B cell (primary cell): ENCODE measurements around the gene ADAMTS2. TPM values are rescaled to one million over a fixed set of nuclear protein-coding genes. Genes with fewer than 3 reads are reported as not detected.

ENCODE experiments used
- ATAC-seq: fragments of 200-7000 bp; cut with Tn5 transposase; one replicate; pipeline ENCODE4 v1.10.0; 2021; ENCODE audit warnings: low read depth, mild to moderate bottlenecking, moderate number of reproducible peaks, moderate library complexity
- CTCF ChIA-PET: fragments of 350-600 bp; sonication (Branson Sonifier 250); formaldehyde crosslinking; loops from one replicate; lab custom pipeline; 2021; ENCODE audit warnings: antibody characterized with exemption, inconsistent platforms; lab: Charles Lee
- POLR2A ChIA-PET: fragments of 350-600 bp; sonication (Branson Sonifier 250); formaldehyde crosslinking; loops from one replicate; lab custom pipeline; 2021; ENCODE audit warnings: antibody characterized with exemption; lab: Charles Lee
- DNase-seq: peaks from one replicate; pipeline ENCODE4 v3.0.0; 2013
- H2AFZ ChIP-seq: 2 replicates; pipeline ENCODE4 v1.6.1; 2012; ENCODE audit warnings: mild to moderate bottlenecking, low read depth, low read length; ENCODE audit not compliant: insufficient read depth, poor library complexity, severe bottlenecking
- H3K27ac ChIP-seq, 2 donors: 1 replicate in 1 of 2; 2 replicates in 1 of 2; pipeline ENCODE4 v1.5.1; 2012 to 2013; ENCODE audit warnings: low read length in 2 of 2, mild to moderate bottlenecking in 2 of 2, moderate library complexity in 1 of 2
- H3K27me3 ChIP-seq, 4 experiments: fragments of 200-600 bp in 1 of 4; sonication (generic) in 1 of 4; replicated peaks in 1 of 4; 1 replicate in 2 of 4; 2 replicates in 2 of 4; pipeline versions ENCODE4 v1.6.1 to v1.7.0; 2013 to 2016; ENCODE audit warnings: low read length in 3 of 4, mild to moderate bottlenecking in 2 of 4, mixed read lengths in 1 of 4, moderate library complexity in 1 of 4; ENCODE audit not compliant: insufficient read depth in 4 of 4, control insufficient read depth in 3 of 4; ENCODE audit errors: control extremely low read depth in 1 of 4
- H3K36me3 ChIP-seq, 2 experiments: replicated peaks in 1 of 2; 1 replicate in 1 of 2; 2 replicates in 1 of 2; pipeline versions ENCODE4 v1.6.1 to v1.7.1; 2013; ENCODE audit warnings: low read length in 1 of 2; ENCODE audit not compliant: insufficient read depth in 2 of 2, control insufficient read depth in 1 of 2; ENCODE audit errors: control extremely low read depth in 1 of 2, extremely low read depth in 1 of 2
- H3K4me1 ChIP-seq, 2 donors: fragments of 200-600 bp in 1 of 2; sonication (generic) in 1 of 2; 1 replicate in 1 of 2; 2 replicates in 1 of 2; pipeline versions ENCODE4 v1.5.1 to v1.6.1; 2013 to 2017; ENCODE audit warnings: low read length in 2 of 2; ENCODE audit not compliant: control insufficient read depth in 2 of 2, insufficient read depth in 2 of 2
- H3K4me2 ChIP-seq: replicated peaks from 2 replicates; pipeline ENCODE3; 2012; ENCODE audit warnings: mild to moderate bottlenecking, low read depth, low read length; ENCODE audit not compliant: poor library complexity, severe bottlenecking
- H3K4me3 ChIP-seq, 5 experiments: fragments of 200-600 bp in 1 of 5; sonication (generic) in 1 of 5; 1 replicate in 3 of 5; 2 replicates in 2 of 5; pipeline versions ENCODE4 v1.5.1 to v1.7.0; 2011 to 2016; ENCODE audit warnings: low read length in 4 of 5, mild to moderate bottlenecking in 4 of 5, low read depth in 2 of 5, control low read depth in 1 of 5, moderate library complexity in 1 of 5; ENCODE audit not compliant: insufficient read depth in 1 of 5; ENCODE audit errors: control extremely low read depth in 1 of 5, extremely low read depth in 1 of 5
- H3K79me2 ChIP-seq: fragments of 200-600 bp; sonication (generic); one replicate; pipeline ENCODE4 v1.6.0; 2016; ENCODE audit warnings: low read length; ENCODE audit not compliant: control insufficient read depth, insufficient read depth
- H3K9ac ChIP-seq: fragments of 200-600 bp; sonication (generic); 2 replicates; pipeline ENCODE4 v1.6.1; 2017; ENCODE audit warnings: mild to moderate bottlenecking, low read length, moderate library complexity
- H3K9me3 ChIP-seq, 3 donors: one replicate each; pipeline versions ENCODE4 v1.6.1 to v1.7.1; 2013; ENCODE audit warnings: low read length in 2 of 3; ENCODE audit not compliant: control insufficient read depth in 2 of 3, insufficient read depth in 1 of 3; ENCODE audit errors: control extremely low read depth in 1 of 3
- H4K20me1 ChIP-seq: 2 replicates; pipeline ENCODE4 v1.6.0; 2012; ENCODE audit warnings: mild to moderate bottlenecking, low read length; ENCODE audit not compliant: insufficient read depth, control insufficient read depth, poor library complexity, severe bottlenecking
- H3K27ac Mint-ChIP-seq: one replicate; pipeline ENCODE4 v1.8.0; 2021; ENCODE audit warnings: mixed read lengths
- H3K27me3 Mint-ChIP-seq: one replicate; pipeline ENCODE4 v1.8.0; 2021; ENCODE audit warnings: mixed read lengths
- H3K4me1 Mint-ChIP-seq: one replicate; pipeline ENCODE4 v1.8.0; 2021; ENCODE audit warnings: mixed read lengths
- H3K4me3 Mint-ChIP-seq: one replicate; pipeline ENCODE4 v1.8.0; 2021; ENCODE audit warnings: mixed read lengths
- H3K9me3 Mint-ChIP-seq: one replicate; pipeline ENCODE4 v1.8.0; 2022; ENCODE audit warnings: mixed read lengths; ENCODE audit not compliant: insufficient read depth
- EZH2 ChIP-seq: IDR thresholded peaks from 2 replicates; pipeline ENCODE4 v1.6.1; 2012; ENCODE audit warnings: borderline replicate concordance, low read depth, mild to moderate bottlenecking, moderate library complexity, low read length; ENCODE audit not compliant: insufficient read depth, poor library complexity, severe bottlenecking
- WGBS: methylation state at CpG from one replicate; pipeline ENCODE4 v1.1.5; 2013; ENCODE audit warnings: missing lambda C conversion rate; ENCODE audit not compliant: insufficient coverage; 5-methylcytosine and 5-hydroxymethylcytosine counted together
- intact Hi-C: fragments of 100-400 bp; cut with micrococcal nuclease; formaldehyde crosslinking; loops from one replicate; pipeline ENCODE4 v1.10.0; 2022
- polyA plus RNA-seq: library from polyadenylated mRNA; depleted of rRNA; stranded (reverse); fragments of >200 nt; gene quantifications from 2 replicates; pipeline ENCODE4 v1.2.3, GENCODE V29; 2012
- total RNA-seq, 2 donors: library from RNA; stranded (reverse); fragments of 120-200 nt in 1 of 2; gene quantifications; 1 replicate in 1 of 2; 2 replicates in 1 of 2; pipeline versions ENCODE4 v1.2.3 to v1.2.4, GENCODE V29; 2013 to 2022
- TF ChIP-seq, protein P1 (sequence below): fragments of 200-600 bp; IDR thresholded peaks from one replicate; pipeline ENCODE4 v1.8.0; 2022; ENCODE audit warnings: antibody characterized with exemption, mild to moderate bottlenecking

The ADAMTS2 gene
- total and polyA plus RNA-seq, 2 donors (not counting 1 experiment from before 2014, with no cell fraction given) = not detected

GRCh38 chr5:179238628-179238970, 106.7 kb downstream of the ADAMTS2 start:
- Mint-ChIP-seq H3K4me1 (no peaks in the 10 kb centered on the region), H3K9me3 (peaks cover 3% of the 10 kb centered on the region), H3K27me3 (peaks cover 24% of the 10 kb centered on the region), H3K27ac (no peak overlapping the region), H3K4me3 (no peak overlapping the region)
- Histone ChIP-seq H3K79me2 (no peaks in the 10 kb centered on the region), H3K27me3 (no peaks in the 10 kb centered on the region), H3K4me3 (no peak overlapping the region), H3K9me3 (peaks cover 0 to 41% (median 0%) of the 10 kb centered on the region in 3 donors), H3K9ac (no peak overlapping the region), H3K36me3 (no peaks in the 10 kb centered on the region), H3K4me2 (no peak overlapping the region), H3K27ac (no peak overlapping the region), H2AFZ (no peak overlapping the region), H3K4me1 (no peaks in the 10 kb centered on the region), H4K20me1 (no peaks in the 10 kb centered on the region)
- WGBS = 92% methylated on average over 7 of the region's 8 CpGs
- intact Hi-C loops = no loop called here
- TF ChIP-seq, protein P1, sequence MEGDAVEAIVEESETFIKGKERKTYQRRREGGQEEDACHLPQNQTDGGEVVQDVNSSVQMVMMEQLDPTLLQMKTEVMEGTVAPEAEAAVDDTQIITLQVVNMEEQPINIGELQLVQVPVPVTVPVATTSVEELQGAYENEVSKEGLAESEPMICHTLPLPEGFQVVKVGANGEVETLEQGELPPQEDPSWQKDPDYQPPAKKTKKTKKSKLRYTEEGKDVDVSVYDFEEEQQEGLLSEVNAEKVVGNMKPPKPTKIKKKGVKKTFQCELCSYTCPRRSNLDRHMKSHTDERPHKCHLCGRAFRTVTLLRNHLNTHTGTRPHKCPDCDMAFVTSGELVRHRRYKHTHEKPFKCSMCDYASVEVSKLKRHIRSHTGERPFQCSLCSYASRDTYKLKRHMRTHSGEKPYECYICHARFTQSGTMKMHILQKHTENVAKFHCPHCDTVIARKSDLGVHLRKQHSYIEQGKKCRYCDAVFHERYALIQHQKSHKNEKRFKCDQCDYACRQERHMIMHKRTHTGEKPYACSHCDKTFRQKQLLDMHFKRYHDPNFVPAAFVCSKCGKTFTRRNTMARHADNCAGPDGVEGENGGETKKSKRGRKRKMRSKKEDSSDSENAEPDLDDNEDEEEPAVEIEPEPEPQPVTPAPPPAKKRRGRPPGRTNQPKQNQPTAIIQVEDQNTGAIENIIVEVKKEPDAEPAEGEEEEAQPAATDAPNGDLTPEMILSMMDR = no peak
- TF ChIP-seq EZH2 = no peak
- ChIA-PET POLR2A (no interaction called here), CTCF (no interaction called here)
- ATAC-seq = no peak
- no peak for DNase-seq

- ATAC-seq = no peak
- no peaks in the 10 kb centered on the region for H3K4me1 ChIP-seq
- H3K9ac ChIP-seq = no peak overlapping the region
- Mint-ChIP-seq H3K27ac (no peak overlapping the region), H3K27me3 (peaks cover 21% of the 10 kb centered on the region), H3K9me3 (peaks cover 3% of the 10 kb centered on the region), H3K4me1 (no peaks in the 10 kb centered on the region), H3K4me3 (no peak overlapping the region)
- H3K79me2 ChIP-seq = no peaks in the 10 kb centered on the region
- no peaks in the 10 kb centered on the region for H4K20me1 ChIP-seq
- TF ChIP-seq EZH2 = no peak
- TF ChIP-seq, protein P1 = no peak
- peaks cover 0 to 41% (median 0%) of the 10 kb centered on the region in 3 donors for H3K9me3 ChIP-seq
- no peak overlapping the region for H3K4me3 ChIP-seq
- no peak for DNase-seq
- no peak overlapping the region for H3K27ac ChIP-seq
- no peak overlapping the region for H3K4me2 ChIP-seq
- H3K36me3 ChIP-seq = no peaks in the 10 kb centered on the region
- H3K27me3 ChIP-seq = no peaks in the 10 kb centered on the region
- intact Hi-C loops = no loop called here
- WGBS = 93% methylated on average over 26 of the region's 26 CpGs
- ChIA-PET CTCF (no interaction called here), POLR2A (no interaction called here)
- H2AFZ ChIP-seq = no peak overlapping the region
Observed at GRCh38 chr5:179237770-179238627, 107.3 kb downstream of the ADAMTS2 start.
